Stimulated activated CD4-positive, alpha-beta T cell treated with anti-CD3 and anti-CD28 coated beads, TNF-alpha, amount 100 ng/mL, for 48 hours (primary cell): Measurements from ENCODE around the gene CHMP3.
"Not testable (repeated sequence)": the region's sequence is repeated elsewhere in the genome, so short reads cannot be mapped to it uniquely, and the experiment has no call there.

Source experiments
- DNase-seq, 3 donors: peaks; one replicate each; pipeline ENCODE4 v3.0.0-alpha.2; 2020; ENCODE audit warnings: low read depth in 3 of 3

The CHMP3 gene

DNA sequence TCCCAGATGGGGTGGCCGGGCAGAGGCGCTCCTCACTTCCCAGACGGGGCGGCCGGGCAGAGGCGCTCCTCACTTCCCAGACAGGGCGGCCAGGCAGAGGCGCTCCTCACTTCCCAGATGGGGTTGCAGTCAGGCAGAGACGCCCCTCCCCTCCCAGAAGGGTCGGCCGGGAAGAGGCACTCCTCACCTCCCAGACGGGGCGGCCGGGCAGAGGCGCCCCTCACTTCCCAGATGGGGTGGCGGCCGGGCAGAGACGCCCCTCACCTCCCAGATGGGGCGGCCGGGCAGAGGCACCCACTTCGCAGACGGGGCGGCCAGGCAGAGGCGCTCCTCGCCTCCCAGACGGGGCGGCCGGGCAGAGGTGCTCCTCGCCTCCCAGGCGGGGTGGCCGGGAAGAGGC is 13.8 kb downstream of the CHMP3 start:
- DNase-seq = not testable (repeated sequence)

DNA sequence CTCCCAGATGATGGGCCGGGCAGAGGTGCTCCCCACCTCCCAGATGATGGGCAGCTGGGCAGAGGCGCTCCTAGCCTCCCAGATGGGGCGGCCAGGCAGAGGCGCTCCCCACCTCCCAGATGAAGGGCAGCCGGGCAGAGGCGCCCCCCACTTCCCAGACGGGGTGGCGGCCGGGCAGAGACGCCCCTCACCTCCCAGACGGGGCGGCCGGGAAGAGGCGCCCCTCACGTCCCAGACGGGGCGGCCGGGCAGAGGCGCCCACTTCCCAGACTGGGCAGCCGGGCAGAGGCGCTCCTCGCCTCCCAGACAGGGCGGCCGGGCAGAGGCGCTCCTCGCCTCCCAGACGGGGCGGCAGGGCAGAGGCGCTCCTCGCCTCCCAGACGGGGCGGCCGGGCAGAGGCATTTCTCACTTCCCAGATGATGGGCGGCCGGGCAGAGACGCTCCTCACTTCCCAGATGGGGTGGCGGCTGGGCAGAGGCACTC is 14.3 kb downstream of the CHMP3 start:
- not testable (repeated sequence) for DNase-seq

DNA sequence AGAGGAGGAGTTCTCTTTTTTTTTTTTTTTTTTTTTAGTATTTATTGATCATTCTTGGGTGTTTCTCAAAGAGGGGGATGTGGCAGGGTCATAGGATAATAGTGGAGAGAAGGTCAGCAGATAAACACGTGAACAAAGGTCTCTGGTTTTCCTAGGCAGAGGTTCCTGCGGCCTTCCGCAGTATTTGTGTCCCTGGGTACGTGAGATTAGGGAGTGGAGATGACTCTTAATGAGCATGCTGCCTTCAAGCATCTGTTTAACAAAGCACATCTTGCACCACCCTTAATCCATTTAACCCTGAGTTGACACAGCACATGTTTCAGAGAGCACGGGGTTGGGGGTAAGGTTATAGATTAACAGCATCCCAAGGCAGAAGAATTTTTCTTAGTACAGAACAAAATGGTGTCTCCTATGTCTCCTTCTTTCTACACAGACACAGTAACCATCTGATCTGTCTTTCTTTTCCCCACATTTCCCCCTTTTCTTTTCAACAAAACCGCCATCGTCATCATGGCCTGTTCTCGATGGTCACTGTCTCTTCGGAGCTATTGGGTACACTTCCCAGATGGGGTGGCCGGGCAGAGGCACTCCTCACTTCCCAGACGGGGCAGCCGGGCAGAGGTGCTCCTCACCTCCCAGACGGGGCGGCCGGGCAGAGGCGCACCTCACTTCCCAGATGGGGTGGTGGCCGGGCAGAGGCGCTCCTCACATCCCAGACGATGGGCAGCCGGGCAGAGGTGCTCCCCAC is 14.9 kb downstream of the CHMP3 start:
- DNase-seq = not testable (repeated sequence)

DNA sequence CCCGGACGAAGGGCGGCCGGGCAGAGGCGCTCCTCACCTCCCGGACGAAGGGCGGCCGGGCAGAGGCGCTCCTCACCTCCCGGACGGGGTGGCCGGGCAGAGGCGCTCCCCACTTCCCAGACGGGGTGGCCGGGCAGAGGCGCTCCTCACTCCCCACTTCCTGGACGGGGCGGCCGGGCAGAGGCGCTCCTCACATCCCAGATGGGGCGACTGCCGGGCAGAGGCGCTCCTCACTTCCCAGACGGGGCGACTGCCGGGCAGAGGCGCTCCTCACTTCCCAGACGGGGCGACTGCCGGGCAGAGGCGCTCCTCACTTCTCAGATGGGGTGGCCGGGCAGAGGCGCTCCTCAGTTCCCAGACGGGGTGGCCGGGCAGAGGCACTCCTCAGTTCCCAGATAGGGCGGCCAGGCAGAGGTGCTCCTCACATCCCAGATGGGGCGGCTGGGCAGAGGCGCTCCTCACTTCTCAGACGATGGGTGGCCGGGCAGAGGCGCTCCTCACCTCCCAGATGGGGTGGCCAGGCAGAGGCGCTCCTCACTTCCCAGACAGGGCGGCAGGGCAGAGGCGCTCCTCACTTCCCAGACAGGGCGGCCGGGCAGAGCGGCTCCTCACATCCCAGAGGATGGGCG is 17.8 kb downstream of the CHMP3 start:
- DNase-seq = not testable (repeated sequence)

DNA sequence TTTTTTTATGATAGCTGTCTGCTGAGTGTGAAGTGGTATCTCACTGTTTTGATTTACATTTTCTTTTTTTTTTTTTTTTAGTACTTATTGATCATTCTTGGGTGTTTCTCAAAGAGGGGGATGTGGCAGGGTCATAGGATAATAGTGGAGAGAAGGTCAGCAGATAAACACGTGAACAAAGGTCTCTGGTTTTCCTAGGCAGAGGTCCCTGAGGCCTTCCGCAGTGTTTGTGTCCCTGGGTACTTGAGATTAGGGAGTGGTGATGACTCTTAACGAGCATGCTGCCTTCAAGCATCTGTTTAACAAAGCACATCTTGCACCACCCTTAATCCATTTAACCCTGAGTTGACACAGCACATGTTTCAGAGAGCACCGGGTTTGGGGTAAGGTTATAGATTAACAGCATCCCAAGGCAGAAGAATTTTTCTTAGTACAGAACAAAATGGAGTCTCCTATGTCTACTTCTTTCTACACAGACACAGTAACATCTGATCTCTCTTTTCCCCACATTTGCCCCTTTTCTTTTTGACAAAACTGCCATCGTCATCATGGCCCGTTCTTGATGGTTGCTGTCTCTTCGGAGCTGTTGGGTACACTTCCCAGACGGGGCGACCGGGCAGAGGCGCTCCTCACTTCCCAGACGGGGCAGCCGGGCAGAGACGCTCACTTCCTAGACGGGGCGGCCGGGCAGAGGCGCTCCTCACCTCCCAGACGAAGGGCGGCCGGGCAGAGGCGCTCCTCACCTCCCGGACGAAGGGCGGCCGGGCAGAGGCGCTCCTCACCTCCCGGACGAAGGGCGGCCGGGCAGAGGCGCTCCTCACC is 18.8 kb downstream of the CHMP3 start:
- DNase-seq = not testable (repeated sequence)

DNA sequence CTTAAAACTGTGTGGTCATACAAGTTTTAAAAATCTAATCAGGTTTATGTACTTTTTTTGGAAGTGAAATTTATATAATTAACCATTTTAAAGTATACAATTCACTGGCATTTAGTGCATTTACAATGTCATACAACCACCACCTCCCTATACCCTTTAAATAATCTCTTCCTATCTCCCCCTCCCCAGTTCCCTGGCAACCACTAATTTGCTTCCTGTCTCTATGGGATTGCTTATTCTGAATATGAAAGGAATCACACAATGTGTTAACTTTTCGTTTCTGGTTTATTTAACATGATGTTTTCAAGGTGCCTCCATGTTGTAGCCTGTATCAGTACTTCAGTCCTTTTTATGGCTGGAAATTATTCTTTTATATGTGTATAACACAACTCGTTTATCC is 19.4 kb downstream of the CHMP3 start:
- DNase-seq = no peak

DNA sequence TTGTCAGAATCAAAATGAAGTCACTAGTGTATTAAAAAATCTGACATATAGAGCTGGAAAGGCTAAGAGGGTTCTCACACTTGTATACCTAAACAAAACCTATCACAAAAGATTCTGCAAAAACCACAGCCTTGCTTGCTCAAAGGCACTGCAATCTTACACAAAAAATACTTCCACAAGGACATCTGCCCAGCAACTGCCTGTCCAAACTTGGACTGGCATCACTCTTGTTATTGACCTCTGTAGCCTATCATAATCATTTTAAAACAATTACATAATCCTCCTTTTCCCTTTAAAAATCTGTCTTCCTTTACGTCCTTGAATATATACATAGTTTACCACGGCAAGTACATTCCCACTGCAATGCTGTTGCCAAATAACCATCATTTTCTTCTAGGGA is 19.9 kb downstream of the CHMP3 start:
- no peak for DNase-seq

DNA sequence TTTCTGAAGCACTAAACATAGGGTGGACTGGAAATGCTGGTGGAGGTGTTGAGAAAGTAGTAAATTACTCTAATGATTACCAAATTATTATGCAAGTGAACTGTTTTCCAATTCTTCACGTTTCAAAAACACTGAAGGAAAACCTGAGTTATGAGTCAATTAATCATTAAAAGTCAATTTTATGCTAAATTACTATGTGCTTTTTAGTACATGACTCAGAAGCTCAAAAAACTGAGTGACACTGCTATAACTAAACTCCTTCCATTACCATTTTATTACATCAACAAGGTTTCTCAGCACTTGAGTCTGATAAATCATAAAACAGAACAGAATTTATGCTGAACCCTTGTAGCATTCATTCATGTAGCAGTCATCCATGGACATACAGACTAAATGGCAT is 20.4 kb downstream of the CHMP3 start:
- DNase-seq = no peak

DNA sequence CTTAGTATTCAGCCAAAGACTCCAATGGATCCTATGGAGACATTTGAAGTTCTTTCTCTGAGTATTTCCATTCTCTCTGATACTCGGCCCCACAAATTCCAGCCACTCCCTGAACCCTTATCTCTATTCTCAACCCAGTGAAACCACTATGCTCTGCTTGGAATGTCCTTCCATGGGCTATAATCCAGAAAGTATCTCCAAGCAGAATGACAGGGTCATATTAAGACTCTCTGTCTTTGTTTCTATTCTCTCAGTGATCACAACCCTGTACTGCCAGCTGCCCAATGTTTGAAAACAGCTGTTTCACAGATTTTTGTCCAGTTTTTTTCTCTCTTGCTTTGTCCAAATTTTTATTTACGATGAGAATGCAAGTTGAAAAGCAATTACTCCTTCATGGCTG is 21.9 kb downstream of the CHMP3 start:
- DNase-seq = no peak

DNA sequence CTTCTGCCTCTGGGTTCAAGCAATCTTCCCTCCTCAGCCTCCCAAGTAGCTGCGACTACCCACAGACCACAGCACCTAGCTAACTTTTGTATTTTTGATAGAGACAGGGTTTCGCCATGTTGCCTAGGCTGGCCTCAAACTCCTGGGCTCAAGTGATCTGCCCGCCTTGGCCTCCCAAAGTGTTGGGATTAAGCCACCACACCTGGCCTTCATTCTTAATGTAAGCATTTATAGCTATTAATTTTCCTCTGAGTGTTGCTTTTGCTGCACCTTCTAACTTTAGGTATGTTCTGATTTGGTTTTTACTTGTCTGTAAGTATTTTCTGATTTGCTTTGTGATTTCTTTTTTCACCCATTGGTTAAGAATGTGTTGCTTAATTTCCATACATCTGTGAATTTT is 29.7 kb downstream of the CHMP3 start:
- DNase-seq = no peak

DNA sequence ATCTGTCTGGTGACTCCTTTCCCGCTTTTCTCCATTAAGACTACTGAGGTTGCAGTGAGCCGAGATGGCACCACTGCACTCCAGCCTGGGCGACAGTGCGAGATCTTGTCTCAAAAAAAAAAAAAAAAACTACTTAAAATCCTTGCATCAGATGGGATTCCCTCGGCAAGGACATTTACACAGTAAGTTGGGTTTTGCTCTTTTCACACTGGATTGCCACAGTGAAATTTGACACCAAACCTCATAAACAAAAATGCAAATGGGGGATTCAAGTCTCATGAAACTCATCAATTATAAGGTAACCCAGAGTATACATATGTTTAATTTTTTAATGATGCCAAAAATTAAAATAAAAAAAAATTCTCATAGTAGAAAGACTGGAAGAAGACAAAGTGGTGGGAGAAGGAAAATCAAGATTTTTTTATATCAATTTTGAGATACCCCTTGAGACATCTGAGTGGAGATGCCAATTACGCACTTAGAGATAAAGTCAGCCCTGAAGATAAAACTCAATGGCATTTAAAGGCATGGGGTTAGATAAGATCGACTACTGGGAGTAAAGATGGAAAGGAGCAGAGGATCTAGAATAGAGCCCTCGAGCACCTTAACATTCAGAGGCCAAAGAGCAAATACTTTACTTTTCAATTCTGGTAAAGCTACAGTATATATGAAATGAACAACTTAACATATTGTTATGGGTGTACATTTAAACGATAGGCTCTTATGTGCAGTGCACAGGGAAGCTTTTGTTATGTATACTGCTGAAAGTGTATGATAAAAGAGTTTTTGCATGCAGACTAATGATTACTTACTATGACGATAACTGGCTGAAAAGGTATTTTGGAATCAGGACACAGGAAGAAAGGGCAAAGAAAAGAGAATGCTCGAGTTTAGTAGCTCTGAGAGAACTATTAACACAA is 37.6 kb downstream of the CHMP3 start:
- no peak for DNase-seq

DNA sequence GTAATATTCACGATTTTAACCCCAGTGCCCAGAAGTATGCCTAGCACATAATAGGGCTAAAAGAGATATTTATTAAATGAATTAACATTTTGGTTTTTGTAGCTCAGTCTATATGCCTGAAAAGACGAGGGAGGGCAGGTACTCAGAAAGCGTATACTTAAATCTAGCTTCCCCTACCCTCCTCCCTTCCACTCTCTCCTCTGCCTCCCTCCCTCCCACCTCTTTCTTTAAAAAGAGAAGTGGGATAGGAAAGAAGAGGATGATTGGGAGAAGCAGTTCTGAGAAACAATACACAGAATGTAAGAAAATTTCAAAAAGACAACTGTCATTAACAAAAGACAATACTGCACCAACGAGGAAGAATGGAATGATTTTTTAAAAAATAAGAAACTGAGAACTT is 39.8 kb downstream of the CHMP3 start:
- no peak for DNase-seq

DNA sequence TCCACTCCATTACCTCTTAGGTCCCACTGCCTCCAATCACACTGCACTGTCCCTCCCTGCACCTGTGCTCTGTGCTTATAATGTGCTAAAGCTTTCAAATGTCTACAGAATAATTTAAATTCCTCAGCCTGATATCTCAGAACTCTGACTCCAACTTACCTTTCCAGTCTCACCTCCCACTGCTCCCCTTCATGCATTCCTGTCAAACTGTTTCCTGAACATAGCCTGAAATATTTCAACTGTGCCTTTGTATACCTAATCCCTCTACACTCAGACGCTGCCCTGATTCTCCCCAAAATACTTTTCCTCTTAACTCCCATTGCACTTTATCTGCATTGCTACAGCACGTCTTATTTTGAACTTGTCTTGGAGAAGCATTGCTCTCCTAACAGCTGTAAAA is 40.5 kb downstream of the CHMP3 start:
- no peak for DNase-seq

DNA sequence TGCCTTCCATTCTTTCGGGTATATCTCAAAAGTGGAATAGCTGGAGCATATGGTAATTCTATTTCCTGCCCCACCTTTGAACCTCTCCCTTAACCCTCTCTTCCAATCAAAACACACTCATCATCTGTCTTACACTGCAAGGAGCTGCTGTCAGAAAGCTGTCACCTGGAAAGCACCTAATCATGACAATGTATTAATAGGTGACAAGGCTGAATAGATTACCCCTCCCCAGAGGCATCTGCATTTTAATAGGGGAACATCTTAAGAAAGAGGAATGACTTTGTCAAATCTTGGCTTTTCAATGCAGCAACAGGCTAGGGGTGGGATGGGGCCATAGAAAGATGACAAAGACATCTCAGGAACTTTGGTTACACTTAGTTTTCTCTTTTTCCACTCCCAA is 41.3 kb downstream of the CHMP3 start:
- no peak for DNase-seq

DNA sequence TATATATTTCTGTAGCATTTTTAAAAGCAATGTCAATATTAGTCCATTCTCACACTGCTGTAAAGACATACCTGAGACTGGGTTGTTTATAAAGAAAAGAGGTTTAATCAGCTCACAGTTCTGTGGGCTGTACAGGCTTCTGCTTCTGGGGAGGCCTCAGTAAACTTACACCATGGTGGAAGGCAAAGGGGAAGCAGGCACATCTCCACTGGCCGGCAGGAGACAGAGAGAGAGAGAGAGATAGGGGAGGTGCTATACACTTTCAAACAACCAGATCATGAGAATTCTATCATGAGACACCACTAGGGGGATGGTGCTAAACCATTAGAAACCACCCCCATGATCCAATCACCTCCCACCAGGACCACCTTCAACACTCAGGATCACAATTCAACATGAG is 43.1 kb downstream of the CHMP3 start:
- no peak for DNase-seq

DNA sequence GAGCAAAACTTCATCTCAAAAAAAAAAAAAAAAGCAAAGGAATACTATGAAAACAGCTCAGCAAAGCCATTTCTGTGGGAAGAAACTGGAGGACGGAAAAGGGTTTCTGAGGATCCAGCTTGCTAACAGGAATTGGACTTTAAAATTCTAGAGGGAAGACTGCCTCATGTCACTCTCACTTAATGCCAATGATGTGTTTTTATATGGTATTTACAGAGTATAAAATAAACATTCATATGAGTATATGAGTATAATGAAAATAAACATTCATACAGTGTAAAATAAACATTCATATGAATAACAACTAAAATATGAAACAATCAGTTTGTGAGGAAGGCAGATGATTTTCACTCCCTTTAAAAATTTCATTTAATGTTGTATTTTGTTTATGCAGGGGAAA is 43.9 kb downstream of the CHMP3 start:
- no peak for DNase-seq

DNA sequence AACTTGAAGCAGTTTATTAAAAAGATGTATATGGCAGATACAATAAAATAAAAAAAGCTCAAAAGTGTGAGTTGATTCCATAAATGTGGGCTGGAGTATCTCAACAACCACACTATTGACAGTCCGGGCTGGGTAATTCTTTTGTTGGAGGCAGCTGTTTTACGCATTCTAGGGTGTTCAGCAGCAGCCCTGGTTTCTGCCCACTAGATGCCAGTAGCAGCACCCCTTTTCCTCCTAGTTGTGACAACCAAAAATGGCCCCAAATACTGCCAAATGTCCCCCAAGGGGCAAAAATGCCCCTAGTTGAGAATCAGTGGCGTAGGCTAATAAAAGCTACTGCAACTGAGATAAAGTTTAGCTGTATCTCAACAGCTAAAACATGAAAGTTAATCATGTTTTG is 44.8 kb downstream of the CHMP3 start:
- DNase-seq = no peak

DNA sequence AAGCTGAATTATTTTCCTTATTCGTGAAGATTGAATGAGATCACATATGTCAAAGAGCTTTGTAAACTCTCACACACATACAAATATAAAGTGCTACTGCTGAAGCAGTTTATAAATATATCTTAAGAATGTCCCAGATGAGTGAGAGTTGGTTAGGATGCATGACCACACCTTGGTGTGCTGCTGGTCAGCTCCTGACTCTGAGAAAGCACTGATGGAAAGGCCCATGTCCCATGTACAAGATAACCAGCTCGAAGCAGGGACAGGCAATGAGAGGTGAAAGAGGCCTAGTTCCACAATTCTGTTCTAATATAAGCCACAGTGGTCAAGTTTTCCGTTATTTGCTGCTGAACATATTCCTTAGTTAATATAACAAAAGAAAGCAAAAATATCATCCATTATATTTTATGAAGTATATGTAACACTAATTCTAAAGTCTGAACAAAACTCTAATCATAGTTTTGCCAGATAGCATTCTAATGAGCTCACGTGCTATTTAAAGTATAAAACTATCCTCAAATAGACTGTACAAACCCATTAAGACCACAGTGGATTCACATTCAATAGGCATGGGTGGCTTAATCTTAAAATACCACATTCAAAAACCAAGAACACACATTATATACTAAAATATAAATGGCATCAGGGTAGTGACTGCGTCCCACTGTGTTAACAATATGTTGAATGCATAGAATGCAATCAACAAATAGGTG is 49.1 kb downstream of the CHMP3 start:
- no peak for DNase-seq

DNA sequence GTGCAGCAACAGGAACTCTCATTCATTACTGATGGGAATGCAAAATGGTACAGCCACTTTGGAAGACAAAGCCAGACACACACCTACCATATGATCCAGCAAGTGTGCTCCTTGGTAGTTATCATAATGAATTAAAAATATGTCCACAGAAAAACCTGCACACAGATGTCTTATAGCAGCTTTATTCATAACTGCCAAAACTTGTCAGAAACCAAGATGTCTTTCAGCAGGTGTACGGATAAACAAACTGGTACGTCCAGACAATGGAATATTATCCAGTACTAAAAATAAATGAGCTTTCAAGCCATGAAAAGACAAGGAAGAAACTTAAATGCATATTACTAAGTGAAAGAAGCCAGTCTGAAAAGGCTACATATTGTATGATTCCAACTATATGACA is 50.4 kb downstream of the CHMP3 start:
- DNase-seq = no peak

DNA sequence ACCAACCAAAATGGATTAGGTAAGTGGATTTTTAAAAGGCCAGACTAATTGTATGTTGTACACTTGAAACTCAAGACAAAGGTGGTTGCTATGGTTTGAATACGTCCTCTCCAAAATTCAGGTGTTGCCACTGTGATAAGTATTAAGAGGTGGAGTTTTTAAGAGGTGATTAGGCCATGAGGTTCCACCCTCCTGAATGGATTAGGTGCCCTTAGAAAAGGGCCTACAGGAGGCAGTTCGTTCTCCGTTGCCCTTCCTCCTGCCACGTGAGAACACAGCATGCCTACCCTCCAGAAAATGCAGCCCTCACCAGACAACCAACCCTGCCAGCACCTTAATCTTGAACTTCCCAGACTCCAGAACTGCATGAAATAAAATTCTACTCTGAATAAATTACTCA is 51.2 kb downstream of the CHMP3 start:
- DNase-seq = no peak

DNA sequence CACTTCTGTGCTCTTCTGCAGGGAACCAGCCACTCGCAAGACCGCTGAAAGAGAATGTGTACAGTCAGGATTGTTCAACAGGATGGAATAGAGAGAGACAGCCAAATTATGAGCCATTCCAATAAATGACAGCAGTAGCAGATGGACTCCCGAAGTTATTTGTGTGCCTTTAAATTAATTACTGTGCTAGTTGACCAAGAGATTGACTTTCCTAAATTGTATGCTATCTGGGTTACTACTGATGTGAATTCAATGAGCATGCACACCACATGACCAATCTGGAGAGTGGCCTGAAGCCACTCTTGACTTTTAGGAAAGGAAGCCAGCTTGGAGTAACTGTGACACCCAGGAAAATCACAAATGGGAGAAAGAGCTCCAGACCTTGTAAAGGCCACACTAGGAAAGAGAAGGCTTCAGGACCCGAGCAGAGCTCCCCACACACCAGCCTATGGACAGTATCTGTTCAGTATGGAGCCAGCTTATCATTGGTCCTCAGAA is 52.8 kb downstream of the CHMP3 start:
- no peak for DNase-seq
